SU-DHL-6 (cell line): Measurements from ENCODE around the gene FRMD1.

Source experiments
- H2AFZ ChIP-seq: fragments of 200-600 bp; sonication (generic); 2 replicates; pipeline ENCODE4 v1.6.1; 2014; ENCODE audit warnings: low read depth, mild to moderate bottlenecking, moderate library complexity, mixed read lengths, antibody characterized with exemption, low read length; ENCODE audit not compliant: severe bottlenecking
- H3F3A ChIP-seq: fragments of 200-600 bp; shearing (Covaris generic); 2 replicates; pipeline ENCODE4 v1.6.0; 2016; ENCODE audit warnings: antibody characterized with exemption, mild to moderate bottlenecking; ENCODE audit not compliant: insufficient read depth
- H3K27ac ChIP-seq: fragments of 200-600 bp; sonication (generic); 2 replicates; pipeline ENCODE4 v1.5.1; 2016; ENCODE audit warnings: low read depth, mild to moderate bottlenecking, low read length, moderate library complexity, mixed read lengths
- H3K27me3 ChIP-seq: fragments of 200-600 bp; sonication (generic), shearing (Covaris generic); 2 replicates; pipeline ENCODE4 v1.6.0; 2014; ENCODE audit warnings: mild to moderate bottlenecking, low read length
- H3K36me3 ChIP-seq: fragments of 200-600 bp; sonication (generic); 2 replicates; pipeline ENCODE4 v1.6.1; 2014; ENCODE audit warnings: mild to moderate bottlenecking, low read length, mixed read lengths
- H3K4me2 ChIP-seq: fragments of 300-600, 200-600 bp; shearing (Covaris generic), sonication (generic); 2 replicates; pipeline ENCODE4 v1.6.0; 2014; ENCODE audit warnings: low read length, low read depth, mild to moderate bottlenecking; ENCODE audit not compliant: poor library complexity, severe bottlenecking
- H3K4me3 ChIP-seq: fragments of 200-600 bp; sonication (generic); 2 replicates; pipeline ENCODE4 v1.5.1; 2014; ENCODE audit warnings: antibody characterized with exemption, low read length, mild to moderate bottlenecking, mixed read lengths; ENCODE audit not compliant: insufficient read depth, poor library complexity, severe bottlenecking
- H3K79me2 ChIP-seq: fragments of 200-600 bp; sonication (generic); 2 replicates; pipeline ENCODE4 v1.6.1; 2014; ENCODE audit warnings: mild to moderate bottlenecking, low read length, moderate library complexity; ENCODE audit not compliant: insufficient read depth
- H3K9ac ChIP-seq: fragments of 200-600 bp; sonication (generic); 2 replicates; pipeline ENCODE4 v1.7.0; 2014; ENCODE audit warnings: mild to moderate bottlenecking, low read length
- H3K9me2 ChIP-seq: fragments of 200-600 bp; sonication (generic); replicated peaks from 2 replicates; pipeline ENCODE4 v1.6.1; 2014; ENCODE audit warnings: low read length; ENCODE audit not compliant: insufficient read depth
- H3K9me3 ChIP-seq: fragments of 200-600 bp; sonication (generic); 2 replicates; pipeline ENCODE4 v1.6.1; 2014; ENCODE audit warnings: low read length, mixed read lengths; ENCODE audit not compliant: insufficient read depth
- H4K20me1 ChIP-seq: fragments of 200-600 bp; sonication (generic); 2 replicates; pipeline ENCODE4 v1.6.1; 2014; ENCODE audit warnings: low read depth, mild to moderate bottlenecking, antibody characterized with exemption, low read length, moderate library complexity, mixed read lengths
- EZH2phosphoT487 ChIP-seq: fragments of 200-600 bp; sonication (generic), shearing (Covaris generic); conservative IDR thresholded peaks from 2 replicates; pipeline ENCODE4 v1.6.1; 2018; ENCODE audit warnings: mild to moderate bottlenecking, antibody characterized with exemption, low read length, moderate library complexity, mixed read lengths
- TF ChIP-seq, protein P1 (sequence below): fragments of 200-600 bp; sonication (generic); IDR thresholded peaks from one replicate; pipeline ENCODE4 v1.5.1; 2017; ENCODE audit warnings: antibody characterized with exemption, mild to moderate bottlenecking, low read length, moderate library complexity; ENCODE audit not compliant: insufficient read depth, poor library complexity, severe bottlenecking

Gene FRMD1

DNA sequence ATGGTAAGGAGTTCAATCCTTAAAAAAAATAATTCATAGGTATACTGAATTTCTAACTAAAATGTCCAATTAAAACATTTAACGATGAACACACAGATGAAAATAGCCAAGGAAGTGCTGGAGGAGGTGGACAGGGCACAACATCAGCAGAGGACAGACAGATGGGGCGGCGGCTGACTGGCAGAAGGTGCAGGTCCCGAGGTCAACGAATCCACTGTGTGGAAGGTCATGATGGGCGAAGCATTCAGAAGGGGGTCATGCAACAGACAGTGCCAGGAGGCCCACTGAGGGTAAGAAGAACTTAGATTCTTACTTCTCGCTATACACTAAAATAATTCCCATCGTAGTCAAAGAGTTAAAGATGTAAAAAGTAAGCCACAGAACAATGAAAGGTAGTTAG lies 34.2 kb upstream of the FRMD1 start:
- Histone ChIP-seq H3K4me3 (no peak overlapping the region), H3K9me3 (no peaks in the 10 kb centered on the region), H4K20me1 (no peaks in the 10 kb centered on the region), H3K79me2 (no peaks in the 10 kb centered on the region), H3K4me2 (no peak overlapping the region), H3F3A (no peaks in the 10 kb centered on the region), H3K9me2 (no peaks in the 10 kb centered on the region), H2AFZ (no peak overlapping the region), H3K36me3 (no peaks in the 10 kb centered on the region), H3K9ac (no peak overlapping the region), H3K27ac (no peak overlapping the region), H3K27me3 (no peaks in the 10 kb centered on the region)
- no peak for TF ChIP-seq EZH2phosphoT487
- TF ChIP-seq, protein P1, sequence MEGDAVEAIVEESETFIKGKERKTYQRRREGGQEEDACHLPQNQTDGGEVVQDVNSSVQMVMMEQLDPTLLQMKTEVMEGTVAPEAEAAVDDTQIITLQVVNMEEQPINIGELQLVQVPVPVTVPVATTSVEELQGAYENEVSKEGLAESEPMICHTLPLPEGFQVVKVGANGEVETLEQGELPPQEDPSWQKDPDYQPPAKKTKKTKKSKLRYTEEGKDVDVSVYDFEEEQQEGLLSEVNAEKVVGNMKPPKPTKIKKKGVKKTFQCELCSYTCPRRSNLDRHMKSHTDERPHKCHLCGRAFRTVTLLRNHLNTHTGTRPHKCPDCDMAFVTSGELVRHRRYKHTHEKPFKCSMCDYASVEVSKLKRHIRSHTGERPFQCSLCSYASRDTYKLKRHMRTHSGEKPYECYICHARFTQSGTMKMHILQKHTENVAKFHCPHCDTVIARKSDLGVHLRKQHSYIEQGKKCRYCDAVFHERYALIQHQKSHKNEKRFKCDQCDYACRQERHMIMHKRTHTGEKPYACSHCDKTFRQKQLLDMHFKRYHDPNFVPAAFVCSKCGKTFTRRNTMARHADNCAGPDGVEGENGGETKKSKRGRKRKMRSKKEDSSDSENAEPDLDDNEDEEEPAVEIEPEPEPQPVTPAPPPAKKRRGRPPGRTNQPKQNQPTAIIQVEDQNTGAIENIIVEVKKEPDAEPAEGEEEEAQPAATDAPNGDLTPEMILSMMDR, result no peak

DNA sequence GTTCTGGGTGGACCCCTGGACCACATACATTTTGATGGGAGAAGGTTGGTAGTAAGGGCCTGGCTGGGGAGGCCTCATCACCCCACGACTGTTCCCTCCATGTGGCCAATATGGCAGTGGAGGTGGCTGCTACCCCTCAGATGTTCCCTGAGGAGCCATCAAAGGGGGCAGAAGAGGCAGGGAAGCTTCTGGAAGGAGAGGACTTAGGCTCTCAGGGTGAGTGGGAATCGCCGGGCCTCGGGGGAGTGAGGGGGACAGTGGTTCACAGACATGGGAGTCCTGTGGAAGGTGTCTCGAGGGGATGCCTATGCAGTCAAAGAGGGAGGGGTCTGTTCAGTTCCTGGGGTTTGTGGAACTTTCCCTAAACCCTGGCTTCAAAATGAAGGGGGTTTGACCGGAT lies 32.9 kb upstream of the FRMD1 start:
- H3K9ac ChIP-seq, result no peak overlapping the region
- H3K36me3 ChIP-seq, result no peaks in the 10 kb centered on the region
- no peaks in the 10 kb centered on the region for H3K27me3 ChIP-seq
- no peaks in the 10 kb centered on the region for H3K9me2 ChIP-seq
- H3K4me3 ChIP-seq, result no peak overlapping the region
- no peak for TF ChIP-seq EZH2phosphoT487
- TF ChIP-seq, protein P1, result no peak
- no peak overlapping the region for H3K27ac ChIP-seq
- H3K4me2 ChIP-seq, result no peak overlapping the region
- H4K20me1 ChIP-seq, result no peaks in the 10 kb centered on the region
- H3F3A ChIP-seq, result no peaks in the 10 kb centered on the region
- no peak overlapping the region for H2AFZ ChIP-seq
- no peaks in the 10 kb centered on the region for H3K79me2 ChIP-seq
- H3K9me3 ChIP-seq, result no peaks in the 10 kb centered on the region

GRCh38 chr6:168110437-168110836 lies 31.4 kb upstream of the FRMD1 start:
- no peaks in the 10 kb centered on the region for H3K9me3 ChIP-seq
- H3K27me3 ChIP-seq, result no peaks in the 10 kb centered on the region
- no peaks in the 10 kb centered on the region for H3K9me2 ChIP-seq
- H3K36me3 ChIP-seq, result no peaks in the 10 kb centered on the region
- no peak overlapping the region for H3K4me3 ChIP-seq
- no peak for TF ChIP-seq EZH2phosphoT487
- TF ChIP-seq, protein P1, result no peak
- no peak overlapping the region for H2AFZ ChIP-seq
- no peak overlapping the region for H3K27ac ChIP-seq
- H3K4me2 ChIP-seq, result no peak overlapping the region
- no peaks in the 10 kb centered on the region for H4K20me1 ChIP-seq
- no peak overlapping the region for H3K9ac ChIP-seq
- no peaks in the 10 kb centered on the region for H3K79me2 ChIP-seq
- H3F3A ChIP-seq, result no peaks in the 10 kb centered on the region

GRCh38 chr6:168109171-168109570 lies 30.2 kb upstream of the FRMD1 start:
- no peak for TF ChIP-seq EZH2phosphoT487
- TF ChIP-seq, protein P1, result no peak

More at GRCh38 chr6:168109171-168109570, 30.2 kb upstream of the FRMD1 start:
- Histone ChIP-seq H3K27me3 (no peaks in the 10 kb centered on the region), H3K27ac (no peak overlapping the region), H3K36me3 (no peaks in the 10 kb centered on the region), H3K9me2 (no peaks in the 10 kb centered on the region), H3K4me3 (no peak overlapping the region), H3K4me2 (no peak overlapping the region), H3K9me3 (no peaks in the 10 kb centered on the region), H4K20me1 (no peaks in the 10 kb centered on the region), H3K79me2 (no peaks in the 10 kb centered on the region), H2AFZ (no peak overlapping the region), H3F3A (no peaks in the 10 kb centered on the region), H3K9ac (no peak overlapping the region)
